ENCODE data around the gene SMURF2.
"Not testable (repeated sequence)": the region's sequence is repeated elsewhere in the genome, so short reads cannot be mapped to it uniquely, and the experiment has no call there.

SMURF2 gene

DNA sequence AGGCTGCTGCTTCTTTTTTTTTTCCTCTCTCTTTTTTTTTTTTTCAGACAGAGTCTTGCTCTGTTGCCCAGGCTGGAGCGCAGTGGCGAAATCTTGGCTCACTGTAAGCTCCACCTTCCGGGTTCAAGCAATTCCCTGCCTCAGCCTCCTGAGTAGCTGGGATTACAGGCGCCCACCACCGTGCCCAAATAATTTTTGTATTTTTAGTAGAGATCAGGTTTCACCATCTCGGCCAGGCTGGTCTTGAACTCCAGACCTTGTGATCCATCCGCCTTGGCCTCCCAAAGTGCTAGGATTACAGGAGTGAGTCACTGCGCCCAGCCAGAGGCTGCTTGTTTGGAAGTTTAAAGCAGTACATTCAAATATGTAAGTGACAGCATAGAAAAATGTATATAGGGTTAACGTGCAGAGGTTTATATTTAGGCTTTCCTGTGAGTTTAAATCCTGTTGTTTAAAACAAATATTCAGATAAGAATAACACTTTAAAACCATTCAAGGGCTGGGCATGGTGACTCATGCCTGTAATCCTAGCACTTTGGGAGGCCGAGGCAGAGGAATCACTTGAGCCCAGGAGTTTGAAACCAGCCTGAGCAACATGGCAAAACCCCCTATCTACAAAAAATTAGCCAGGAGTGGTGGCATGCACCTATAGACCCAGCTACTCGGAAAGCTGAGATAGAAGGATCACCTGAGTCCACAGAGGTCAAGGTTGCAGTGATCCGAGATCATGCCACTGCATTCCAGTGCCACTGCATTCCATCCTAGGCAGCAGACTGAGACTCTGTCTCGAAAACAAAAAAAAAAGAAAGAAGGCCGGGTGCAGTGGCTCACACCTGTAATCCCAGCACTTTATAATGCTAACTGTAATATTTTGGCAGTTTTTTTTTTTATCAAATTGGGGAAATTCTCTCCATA, 6.0 kb upstream of the SMURF2 start:
- not testable (repeated sequence) for DNase-seq

DNA sequence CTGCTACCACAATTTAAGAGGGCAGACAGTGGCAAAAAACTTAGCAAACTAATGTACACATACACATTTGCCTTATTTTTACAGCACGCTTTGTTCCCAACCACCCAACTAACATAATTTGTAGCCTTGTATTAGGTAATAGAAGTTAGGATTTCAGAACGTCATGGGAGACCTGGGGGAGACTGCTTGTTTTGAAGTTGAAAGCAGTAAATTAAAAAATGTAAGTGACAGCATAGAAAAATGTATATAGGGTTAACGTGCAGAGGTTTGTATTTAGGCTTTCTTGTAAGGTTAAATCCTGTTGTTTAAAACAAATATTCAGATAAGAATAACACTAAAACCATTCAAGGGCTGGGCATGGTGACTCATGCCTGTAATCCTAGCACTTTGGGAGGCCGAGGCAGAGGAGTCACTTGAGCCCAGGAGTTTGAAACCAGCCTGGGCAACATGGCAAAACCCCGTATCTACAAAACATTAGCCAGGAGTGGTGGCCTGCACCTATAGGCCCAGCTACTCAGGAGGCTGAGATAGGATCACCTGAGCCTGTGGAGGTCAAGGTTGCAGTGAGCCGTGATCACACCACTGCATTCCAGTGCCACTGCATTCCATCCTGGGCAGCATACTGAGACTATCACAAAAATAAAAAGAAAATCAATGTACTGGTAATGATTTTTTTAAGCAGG, 2.3 kb upstream of the SMURF2 start:
- DNase-seq, result not testable (repeated sequence)

- not testable (repeated sequence) for DNase-seq
These were observed 1.7 kb upstream of the SMURF2 start for GRCh38 chr17:64663836-64664235.

DNA sequence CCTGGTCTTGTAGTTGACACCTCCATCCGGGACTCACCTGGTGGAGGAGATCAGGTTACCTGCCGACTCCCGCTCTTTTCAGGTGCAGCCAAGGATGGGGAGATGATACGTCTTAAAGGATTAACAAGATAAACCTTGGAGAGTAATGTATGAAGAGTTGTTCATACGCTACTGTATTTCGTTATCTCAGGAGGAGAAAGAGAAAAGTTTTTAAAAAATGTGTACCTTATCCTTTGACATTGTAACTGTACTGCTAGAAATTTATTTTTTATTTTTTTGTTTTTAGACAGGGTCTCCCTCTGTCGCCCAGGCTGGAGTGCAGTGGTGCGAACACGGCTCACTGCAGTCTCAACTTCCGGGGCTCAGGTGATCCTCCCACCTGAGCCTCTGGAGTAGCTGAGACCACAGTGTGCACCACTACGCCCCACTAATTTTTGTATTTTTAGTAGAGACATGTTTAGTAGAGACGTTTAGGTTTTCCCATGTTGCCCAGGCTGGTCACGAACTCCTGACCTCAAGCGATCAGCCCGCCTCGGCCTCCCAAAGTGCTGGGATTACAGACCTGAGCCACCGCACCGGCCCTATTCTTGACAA, 764 bp upstream of the SMURF2 start:
- DNase-seq, result no peak

DNA sequence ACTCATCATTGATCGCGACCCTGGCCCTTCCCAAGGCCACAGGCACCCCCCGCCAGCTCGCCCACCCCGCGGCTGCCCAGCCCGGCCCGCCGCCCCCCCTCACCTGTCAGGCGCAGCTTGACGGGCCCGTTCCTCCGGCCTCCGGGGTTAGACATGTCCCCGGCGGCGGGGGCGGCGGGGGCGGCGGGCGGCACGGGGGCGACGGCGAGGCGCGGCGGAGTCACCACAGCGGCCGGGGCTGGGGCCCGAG, 456 bp downstream of the SMURF2 start:
- peak in 38 of 56 donors; percentile 10 to 69 (median 52) for DNase-seq

GRCh38 chr17:64660978-64661725, 955 bp downstream of the SMURF2 start:
- DNase-seq, result peak in 24 of 56 donors; percentile 7 to 65 (median 40)

GRCh38 chr17:64660195-64660977, 1.7 kb downstream of the SMURF2 start:
- DNase-seq, result not testable (repeated sequence)

DNA sequence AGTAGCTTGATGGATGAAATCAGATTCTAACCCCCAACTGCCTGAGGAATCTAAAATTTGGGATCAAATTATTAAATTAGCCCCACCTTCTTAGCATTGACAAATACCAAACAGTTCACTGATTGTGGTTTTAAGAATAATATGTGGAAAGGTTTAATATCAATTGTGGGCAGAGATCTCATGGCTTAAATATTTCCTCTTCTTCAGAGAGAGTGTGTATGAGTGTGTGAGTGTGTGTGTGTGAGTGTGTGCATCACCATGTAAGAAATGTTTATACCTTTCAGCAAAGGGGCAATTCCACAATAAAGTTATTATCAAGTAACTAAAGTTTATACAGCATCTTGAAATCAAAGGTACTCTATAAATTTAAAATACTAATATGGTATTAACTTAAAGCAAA, 3.2 kb downstream of the SMURF2 start:
- DNase-seq, result no peak

- no peak for DNase-seq
These were observed 4.4 kb downstream of the SMURF2 start for GRCh38 chr17:64657610-64658125.

- no peak for DNase-seq
These were observed 6.4 kb downstream of the SMURF2 start for GRCh38 chr17:64655704-64656103.

- no peak for DNase-seq
These were observed 8.1 kb downstream of the SMURF2 start for GRCh38 chr17:64653985-64654355.

GRCh38 chr17:64653325-64653984, 8.7 kb downstream of the SMURF2 start:
- no peak for DNase-seq

GRCh38 chr17:64651889-64652288, 10.2 kb downstream of the SMURF2 start:
- DNase-seq, result no peak

DNA sequence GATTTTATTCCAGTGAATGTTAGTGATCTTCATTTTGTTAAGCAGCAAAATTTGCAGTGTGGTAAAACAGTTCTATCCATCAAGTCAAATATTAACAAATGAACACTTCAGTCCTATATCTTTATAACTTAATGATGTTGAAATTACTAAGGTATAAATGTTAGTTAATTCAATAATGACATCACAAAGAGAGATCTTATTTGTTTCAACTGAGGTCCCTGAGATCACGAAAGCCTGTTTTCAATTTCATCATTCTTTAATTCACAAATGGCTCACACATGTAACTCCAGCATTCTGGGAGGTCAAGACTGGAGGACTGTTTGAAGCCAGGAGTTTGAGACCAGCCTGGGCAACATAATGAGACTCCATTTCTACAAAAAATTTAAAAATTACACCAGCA, 13.9 kb downstream of the SMURF2 start:
- no peak for DNase-seq

DNA sequence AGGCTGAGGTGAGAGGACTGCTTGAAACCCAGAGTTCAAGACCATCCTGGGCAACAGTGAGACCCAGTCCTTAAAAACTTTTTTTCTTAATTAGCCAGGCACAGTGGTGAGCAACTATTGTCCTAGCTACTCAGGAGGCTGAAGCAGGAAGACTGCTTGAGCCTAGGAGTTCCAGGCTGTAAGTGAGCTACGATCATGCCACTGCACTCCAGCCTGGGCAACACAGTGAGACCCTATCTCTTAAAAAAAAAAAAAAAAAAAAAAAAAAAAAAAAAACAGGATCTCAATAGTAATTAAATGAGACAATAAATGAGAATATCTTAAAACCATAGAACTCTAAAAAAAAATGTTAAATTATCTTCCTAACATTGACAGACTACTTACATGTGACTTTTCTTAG, 14.3 kb downstream of the SMURF2 start:
- no peak for DNase-seq

DNA sequence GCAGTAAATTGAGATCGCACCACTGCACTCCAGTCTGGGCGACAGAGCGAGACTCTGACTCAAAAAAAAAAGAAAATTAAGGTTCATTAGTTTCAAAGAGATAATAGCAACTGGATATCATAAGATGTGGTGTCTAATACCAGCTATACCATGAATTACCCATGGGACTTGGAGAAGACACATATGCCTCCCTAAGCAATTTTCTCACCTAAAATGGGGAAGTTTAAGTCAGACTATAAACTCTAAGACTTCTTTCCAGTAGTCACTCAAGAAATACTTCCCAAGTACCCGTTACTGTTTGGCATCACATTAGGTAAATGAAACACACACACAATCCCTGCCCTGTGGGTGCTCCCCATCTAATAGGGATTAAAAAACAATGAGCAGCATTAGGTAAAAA, 22.6 kb downstream of the SMURF2 start:
- DNase-seq, result no peak

DNA sequence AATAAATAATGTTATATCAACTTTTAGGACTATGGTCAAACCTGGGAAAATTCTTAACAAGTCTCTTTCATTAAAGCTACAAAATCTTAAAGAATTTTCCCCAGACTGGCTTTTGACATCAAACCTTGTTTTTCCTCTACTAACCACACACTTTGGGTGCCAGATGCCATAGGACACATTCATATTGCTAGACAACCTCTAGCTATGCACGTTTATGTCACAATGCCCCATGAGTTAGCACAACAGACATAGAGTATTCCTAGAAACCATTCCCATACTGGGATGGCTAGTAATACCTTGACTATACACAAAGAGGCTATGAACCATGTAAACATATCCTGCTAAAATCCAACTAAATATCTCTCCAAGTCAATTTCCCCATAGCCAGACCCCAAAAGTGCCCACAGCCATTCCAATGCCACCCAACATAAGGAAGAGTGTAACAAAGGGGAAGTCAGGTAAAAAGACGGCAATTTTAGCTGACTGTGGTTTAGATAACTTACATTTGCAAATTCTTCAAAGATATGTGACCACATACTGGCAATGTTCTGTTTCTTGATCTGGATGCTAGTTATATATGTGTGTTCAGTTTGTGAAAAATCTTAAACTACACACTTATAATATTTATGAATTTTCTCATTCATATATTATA, 23.4 kb downstream of the SMURF2 start:
- no peak for DNase-seq

GRCh38 chr17:64635647-64636305, 26.3 kb downstream of the SMURF2 start:
- DNase-seq, result no peak

DNA sequence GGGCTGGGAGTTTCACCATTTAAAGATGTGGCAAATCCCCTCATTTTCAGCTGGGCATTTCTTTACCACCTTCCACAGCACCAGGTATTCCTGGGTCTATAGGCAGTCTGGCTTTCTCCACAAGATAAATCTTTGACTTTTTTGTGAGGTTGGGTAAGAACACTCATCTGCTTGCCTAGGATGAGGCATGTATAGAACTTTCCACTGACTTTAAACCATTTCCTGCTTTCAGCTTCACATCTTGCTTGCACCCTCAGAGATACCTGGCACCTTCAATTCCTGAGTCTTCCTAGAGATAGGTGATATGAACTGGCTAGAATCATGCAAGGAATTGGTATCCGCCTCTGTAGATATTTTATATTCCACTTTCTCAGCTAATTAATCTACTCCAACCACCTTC, 27.9 kb downstream of the SMURF2 start:
- no peak for DNase-seq

All from nucleus accumbens (tissue), 56 donors.